ENCODE data around the gene FGFR3.

FGFR3 gene

GRCh38 chr4:1788254-1788973 is 4.7 kb upstream of the FGFR3 start:
- DNase-seq (ENCODE audit: low spot score) = no peak

DNA sequence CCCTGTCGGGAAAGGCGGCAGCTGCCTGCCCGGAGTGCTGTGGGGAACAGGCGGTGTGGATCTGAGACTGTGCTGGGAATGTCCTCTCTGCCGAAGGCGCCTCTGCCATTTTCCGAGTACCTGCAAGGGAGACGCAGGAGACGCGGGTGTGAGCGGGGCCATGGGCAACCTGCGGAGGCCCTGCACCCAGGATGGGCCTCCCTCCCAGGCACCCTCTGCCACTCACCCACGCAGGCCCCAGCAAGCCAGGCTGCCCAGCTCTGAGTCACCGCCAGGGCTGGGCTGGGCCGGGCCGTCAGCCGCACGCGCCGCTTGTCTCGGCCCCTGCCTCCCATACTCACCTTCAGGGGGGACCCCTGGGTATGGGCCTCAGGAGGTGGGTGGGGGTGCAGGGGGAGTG is 3.5 kb upstream of the FGFR3 start:
- DNase-seq (ENCODE audit: low spot score) = no peak

- DNase-seq (ENCODE audit: low spot score) = no peak
Observed at GRCh38 chr4:1790005-1790404, 3.1 kb upstream of the FGFR3 start.

GRCh38 chr4:1792158-1792831 is 798 bp upstream of the FGFR3 start:
- DNase-seq (ENCODE audit: low spot score) = no peak

GRCh38 chr4:1793496-1793840 is 375 bp downstream of the FGFR3 start:
- DNase-seq (ENCODE audit: low spot score) = peak; percentile 45

- peak; percentile 34 for DNase-seq (ENCODE audit: low spot score)
Observed at GRCh38 chr4:1793940-1794808, 1.1 kb downstream of the FGFR3 start.

- DNase-seq (ENCODE audit: low spot score) = no peak
Observed at GRCh38 chr4:1794809-1795298, 1.8 kb downstream of the FGFR3 start.

DNA sequence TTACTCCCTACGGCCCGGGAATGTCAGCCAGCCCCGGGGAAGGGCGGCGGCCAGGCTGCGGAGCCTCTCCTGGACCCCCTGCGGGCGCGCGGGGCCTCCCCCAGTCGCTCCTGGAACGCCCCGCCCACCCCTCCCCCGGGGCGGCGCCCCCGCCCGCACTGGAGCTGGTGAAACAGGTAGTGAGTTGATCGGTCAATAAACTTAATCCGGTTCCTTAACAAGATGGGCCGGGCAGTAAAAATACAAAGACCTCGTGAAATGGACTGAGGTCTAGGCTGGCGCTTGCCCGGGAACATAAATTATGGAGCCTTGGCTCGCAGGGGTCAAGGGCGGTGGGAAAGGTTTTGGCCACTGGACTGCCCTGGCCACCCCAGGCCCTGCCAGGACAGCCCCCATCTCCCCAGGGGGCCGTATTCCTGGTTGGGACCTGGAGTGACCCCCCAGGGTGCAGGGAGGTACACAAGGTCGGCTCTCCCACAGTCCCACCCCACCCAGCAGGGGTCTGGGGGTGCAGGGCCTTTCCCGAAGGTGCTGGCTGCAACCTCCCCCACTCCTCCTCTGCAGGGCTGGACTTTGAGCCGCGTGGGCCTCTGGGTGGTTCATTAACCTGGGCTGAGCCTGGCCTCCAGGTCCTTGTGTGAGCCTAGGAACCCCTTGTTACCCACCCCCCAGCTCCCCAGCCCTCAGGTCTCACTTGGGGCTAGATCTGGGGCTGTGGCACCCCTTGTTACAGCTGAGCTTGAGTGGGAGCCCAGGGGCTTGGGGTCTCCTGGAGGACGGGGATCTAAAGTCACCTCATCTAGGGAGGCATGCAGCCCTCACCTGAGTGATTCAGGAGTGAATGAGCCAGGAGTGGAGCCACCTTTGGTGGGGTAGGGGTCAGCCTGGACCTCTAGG is 2.5 kb downstream of the FGFR3 start:
- DNase-seq (ENCODE audit: low spot score) = no peak

GRCh38 chr4:1796486-1797204 is 3.6 kb downstream of the FGFR3 start:
- no peak for DNase-seq (ENCODE audit: low spot score)

- DNase-seq (ENCODE audit: low spot score) = no peak
Observed at GRCh38 chr4:1797298-1797860, 4.3 kb downstream of the FGFR3 start.

- DNase-seq (ENCODE audit: low spot score) = no peak
Observed at GRCh38 chr4:1797861-1798579, 4.9 kb downstream of the FGFR3 start.

DNA sequence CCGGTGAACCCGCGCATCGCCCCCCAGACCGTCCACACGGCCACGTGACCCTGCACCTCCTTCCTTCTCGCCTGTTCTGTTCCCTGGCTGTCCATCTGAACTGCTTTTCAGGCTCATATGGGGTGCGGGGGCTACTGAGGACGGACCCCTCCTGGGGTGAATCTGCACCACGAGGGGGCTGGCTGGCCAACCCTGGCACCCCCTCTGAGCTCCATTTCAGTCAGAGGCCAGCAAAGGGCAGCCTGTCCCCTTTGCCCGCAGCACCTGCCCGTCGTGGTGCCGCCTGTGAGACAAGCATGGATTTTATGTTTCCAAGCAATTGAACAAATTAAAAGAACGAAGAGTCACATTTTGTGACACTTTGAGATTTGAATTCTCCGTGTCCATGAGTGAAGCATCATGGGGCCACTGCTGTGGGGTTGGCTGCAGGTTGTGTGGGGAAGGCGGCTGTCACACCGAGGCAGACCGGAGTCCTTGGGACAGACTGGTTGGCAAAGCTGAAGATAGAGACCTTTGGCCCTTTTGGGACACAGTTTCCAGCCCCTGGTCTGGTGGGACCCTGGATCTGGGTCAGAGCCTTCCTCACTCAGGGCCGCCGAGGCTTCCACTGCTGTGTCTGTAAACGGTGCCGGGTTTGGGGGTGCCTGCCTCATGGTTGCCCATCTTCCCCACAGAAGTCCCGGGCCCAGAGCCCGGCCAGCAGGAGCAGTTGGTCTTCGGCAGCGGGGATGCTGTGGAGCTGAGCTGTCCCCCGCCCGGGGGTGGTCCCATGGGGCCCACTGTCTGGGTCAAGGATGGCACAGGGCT is 5.7 kb downstream of the FGFR3 start:
- no peak for DNase-seq (ENCODE audit: low spot score)

GRCh38 chr4:1799387-1800375 is 6.6 kb downstream of the FGFR3 start:
- no peak for DNase-seq (ENCODE audit: low spot score)

DNA sequence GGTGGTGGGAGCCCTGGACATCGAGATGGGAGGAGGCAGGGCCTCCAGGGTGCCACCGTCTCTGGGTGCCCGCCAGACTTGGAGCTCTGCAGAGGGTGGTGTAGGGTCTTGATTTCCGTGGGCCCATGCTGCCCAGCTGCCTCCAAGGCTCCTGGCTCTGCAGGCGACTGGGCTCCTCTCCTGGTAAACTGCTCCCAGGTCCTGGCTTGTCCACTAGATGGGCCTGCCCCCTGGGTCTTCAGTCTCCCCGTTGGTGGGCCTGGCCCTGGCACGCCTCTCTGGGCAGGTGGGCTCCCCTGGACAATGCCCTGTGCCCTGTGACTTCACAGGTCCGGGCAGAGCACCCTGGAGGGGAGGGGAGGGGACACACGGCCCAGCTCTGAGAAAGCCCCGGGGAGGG is 7.7 kb downstream of the FGFR3 start:
- no peak for DNase-seq (ENCODE audit: low spot score)

DNA sequence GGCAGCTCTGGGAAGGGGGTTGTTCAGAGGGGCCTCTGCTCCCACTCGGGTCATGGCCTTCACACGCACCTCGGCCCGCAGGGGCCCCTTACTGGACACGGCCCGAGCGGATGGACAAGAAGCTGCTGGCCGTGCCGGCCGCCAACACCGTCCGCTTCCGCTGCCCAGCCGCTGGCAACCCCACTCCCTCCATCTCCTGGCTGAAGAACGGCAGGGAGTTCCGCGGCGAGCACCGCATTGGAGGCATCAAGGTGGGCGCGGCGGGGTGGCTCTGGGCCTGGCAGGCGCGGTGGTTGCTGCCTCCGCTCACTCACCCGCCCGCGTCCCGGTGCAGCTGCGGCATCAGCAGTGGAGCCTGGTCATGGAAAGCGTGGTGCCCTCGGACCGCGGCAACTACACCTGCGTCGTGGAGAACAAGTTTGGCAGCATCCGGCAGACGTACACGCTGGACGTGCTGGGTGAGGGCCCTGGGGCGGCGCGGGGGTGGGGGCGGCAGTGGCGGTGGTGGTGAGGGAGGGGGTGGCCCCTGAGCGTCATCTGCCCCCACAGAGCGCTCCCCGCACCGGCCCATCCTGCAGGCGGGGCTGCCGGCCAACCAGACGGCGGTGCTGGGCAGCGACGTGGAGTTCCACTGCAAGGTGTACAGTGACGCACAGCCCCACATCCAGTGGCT is 8.3 kb downstream of the FGFR3 start:
- DNase-seq (ENCODE audit: low spot score) = no peak

- DNase-seq (ENCODE audit: low spot score) = no peak
Observed at GRCh38 chr4:1802151-1802715, 9.1 kb downstream of the FGFR3 start.

All from RKO (cell line).